ENCODE results near the gene FERD3L.

The FERD3L gene

DNA sequence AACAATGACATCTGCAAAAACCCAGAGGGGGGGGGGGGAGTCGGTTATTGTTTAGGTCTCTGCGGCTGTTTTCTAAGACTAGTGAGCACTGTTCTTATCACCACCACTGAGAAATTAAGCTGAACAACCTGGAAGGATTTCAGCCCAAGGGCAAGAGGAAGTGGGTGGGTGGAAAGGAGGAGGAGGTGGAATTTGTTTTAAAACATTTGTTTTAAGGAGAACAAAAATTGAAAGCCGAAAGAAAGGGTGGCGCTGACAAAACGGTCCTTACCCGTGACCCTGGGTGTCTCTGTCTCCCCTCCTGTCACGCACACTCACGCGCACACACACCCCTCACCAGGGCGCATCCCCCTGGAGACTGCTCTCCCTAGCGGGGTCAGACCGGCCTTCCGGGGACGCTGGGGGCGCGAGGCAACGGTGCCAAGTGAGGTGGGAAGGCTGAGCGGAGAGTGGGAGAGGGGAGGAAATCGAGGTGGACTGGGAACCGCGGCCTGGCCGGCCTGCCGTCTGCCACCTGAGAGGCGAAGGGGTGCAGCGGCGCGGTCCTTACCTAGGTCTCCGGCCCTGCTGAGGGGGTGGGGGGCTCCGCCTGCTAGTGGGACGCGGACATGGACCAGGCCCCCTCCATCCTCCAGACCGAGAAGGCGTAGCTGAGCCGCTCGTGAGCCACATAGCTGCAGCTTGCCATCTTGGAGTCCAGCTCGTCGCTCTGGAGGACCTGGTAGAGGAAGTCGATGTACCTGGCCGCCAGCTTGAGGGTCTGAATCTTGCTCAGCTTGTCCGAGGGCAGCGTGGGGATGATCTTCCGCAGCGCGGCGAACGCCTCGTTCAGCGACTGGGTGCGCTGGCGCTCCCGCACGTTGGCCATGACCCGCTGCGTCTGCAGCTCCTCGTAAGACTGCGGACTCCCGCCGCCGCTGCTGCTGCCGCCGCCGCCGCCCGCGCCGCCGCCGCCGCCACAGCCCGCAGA, 28.8 kb downstream of the FERD3L start:
- TF ChIP-seq, protein P1, sequence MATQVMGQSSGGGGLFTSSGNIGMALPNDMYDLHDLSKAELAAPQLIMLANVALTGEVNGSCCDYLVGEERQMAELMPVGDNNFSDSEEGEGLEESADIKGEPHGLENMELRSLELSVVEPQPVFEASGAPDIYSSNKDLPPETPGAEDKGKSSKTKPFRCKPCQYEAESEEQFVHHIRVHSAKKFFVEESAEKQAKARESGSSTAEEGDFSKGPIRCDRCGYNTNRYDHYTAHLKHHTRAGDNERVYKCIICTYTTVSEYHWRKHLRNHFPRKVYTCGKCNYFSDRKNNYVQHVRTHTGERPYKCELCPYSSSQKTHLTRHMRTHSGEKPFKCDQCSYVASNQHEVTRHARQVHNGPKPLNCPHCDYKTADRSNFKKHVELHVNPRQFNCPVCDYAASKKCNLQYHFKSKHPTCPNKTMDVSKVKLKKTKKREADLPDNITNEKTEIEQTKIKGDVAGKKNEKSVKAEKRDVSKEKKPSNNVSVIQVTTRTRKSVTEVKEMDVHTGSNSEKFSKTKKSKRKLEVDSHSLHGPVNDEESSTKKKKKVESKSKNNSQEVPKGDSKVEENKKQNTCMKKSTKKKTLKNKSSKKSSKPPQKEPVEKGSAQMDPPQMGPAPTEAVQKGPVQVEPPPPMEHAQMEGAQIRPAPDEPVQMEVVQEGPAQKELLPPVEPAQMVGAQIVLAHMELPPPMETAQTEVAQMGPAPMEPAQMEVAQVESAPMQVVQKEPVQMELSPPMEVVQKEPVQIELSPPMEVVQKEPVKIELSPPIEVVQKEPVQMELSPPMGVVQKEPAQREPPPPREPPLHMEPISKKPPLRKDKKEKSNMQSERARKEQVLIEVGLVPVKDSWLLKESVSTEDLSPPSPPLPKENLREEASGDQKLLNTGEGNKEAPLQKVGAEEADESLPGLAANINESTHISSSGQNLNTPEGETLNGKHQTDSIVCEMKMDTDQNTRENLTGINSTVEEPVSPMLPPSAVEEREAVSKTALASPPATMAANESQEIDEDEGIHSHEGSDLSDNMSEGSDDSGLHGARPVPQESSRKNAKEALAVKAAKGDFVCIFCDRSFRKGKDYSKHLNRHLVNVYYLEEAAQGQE (IDR thresholded peaks at IDR 0.05; ENCODE audit: insufficient replicate concordance, low read depth): no peak
- no peak for TF ChIP-seq POLR2AphosphoS5 (IDR thresholded peaks at IDR 0.05; ENCODE audit: low read depth)
- 0 out of 2 replicates have a peak, but pooled peaks have one; percentile 34 for TF ChIP-seq GABPA (IDR thresholded peaks at IDR 0.05; ENCODE audit: low read depth)
- peak; percentile 60; the same call in 1 of the 2 replicates for TF ChIP-seq SPI1 (IDR thresholded peaks at IDR 0.05; ENCODE audit: borderline replicate concordance, low read depth)
- H3K4me3 ChIP-seq (replicated peaks; ENCODE audit: insufficient read depth, low read length): peak overlapping the region; percentile 25
- H3K27me3 ChIP-seq (ENCODE audit: insufficient read depth, poor library complexity, severe bottlenecking): peaks cover 61% of the 10 kb centered on the region
- no peak for DNase-seq (ENCODE audit: low read depth in 1 of 2, low spot score in 1 of 2)
- no peak overlapping the region for H3K27ac ChIP-seq (replicated peaks)

DNA sequence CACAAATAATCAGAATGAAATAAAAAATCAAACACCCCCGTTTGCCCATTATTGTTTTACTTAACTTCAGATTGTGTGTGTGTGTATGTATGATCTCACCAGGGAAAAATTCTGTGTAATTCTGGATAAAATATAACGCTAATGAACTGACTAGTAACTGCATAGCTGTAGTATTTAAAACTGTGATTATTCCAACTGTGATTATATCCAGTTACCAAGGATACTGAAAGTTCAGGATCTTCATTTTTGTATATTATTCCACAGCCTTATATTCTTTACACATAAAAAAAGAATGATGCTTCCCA, 30.7 kb downstream of the FERD3L start:
- H3K27me3 ChIP-seq (ENCODE audit: insufficient read depth, poor library complexity, severe bottlenecking): peaks cover 53% of the 10 kb centered on the region

DNA sequence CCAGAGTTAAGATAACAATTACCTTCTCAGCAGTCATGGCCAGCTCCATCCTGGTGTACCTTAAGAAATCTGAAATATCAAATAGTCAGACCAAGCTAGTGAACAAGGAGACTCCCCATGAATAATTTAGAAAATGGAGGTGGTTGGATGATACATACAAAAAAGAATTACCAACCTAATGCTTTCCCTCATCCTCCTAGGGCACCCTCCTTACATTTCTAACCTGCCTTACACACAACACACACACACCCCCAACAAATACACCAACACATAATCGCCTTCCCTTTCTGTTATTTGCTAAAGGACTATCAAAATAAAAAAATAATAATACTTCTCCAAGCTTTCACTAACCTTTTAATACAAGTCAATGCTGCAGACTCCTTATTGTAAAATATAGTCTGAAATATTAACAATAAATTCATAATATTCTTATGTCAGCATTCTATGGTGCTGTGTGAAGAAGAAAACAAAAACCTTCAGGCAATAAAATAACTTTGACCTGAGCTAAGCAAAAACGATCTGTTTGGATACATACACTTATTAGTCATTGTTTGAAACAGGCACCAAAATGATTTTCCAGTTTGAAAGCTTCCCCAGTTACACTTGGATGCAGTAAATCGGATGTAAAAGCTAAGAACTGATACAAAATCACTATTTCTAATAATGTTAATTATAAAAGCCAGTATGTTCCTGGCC, 31.2 kb downstream of the FERD3L start:
- TF ChIP-seq SPI1 (IDR thresholded peaks at IDR 0.05; ENCODE audit: borderline replicate concordance, low read depth) (no peak), GABPA (IDR thresholded peaks at IDR 0.05; ENCODE audit: low read depth) (no peak), POLR2AphosphoS5 (IDR thresholded peaks at IDR 0.05; ENCODE audit: low read depth) (no peak)
- TF ChIP-seq, protein P2, sequence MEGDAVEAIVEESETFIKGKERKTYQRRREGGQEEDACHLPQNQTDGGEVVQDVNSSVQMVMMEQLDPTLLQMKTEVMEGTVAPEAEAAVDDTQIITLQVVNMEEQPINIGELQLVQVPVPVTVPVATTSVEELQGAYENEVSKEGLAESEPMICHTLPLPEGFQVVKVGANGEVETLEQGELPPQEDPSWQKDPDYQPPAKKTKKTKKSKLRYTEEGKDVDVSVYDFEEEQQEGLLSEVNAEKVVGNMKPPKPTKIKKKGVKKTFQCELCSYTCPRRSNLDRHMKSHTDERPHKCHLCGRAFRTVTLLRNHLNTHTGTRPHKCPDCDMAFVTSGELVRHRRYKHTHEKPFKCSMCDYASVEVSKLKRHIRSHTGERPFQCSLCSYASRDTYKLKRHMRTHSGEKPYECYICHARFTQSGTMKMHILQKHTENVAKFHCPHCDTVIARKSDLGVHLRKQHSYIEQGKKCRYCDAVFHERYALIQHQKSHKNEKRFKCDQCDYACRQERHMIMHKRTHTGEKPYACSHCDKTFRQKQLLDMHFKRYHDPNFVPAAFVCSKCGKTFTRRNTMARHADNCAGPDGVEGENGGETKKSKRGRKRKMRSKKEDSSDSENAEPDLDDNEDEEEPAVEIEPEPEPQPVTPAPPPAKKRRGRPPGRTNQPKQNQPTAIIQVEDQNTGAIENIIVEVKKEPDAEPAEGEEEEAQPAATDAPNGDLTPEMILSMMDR (IDR thresholded peaks at IDR 0.05; ENCODE audit: insufficient read depth, low read length): no peak
- TF ChIP-seq, protein P1 (IDR thresholded peaks at IDR 0.05; ENCODE audit: insufficient replicate concordance, low read depth): no peak
- H3K27ac ChIP-seq (replicated peaks): no peak overlapping the region
- H3K4me3 ChIP-seq (replicated peaks; ENCODE audit: insufficient read depth, low read length): no peak overlapping the region
- no peak for DNase-seq (ENCODE audit: low read depth in 1 of 2, low spot score in 1 of 2)
- peaks cover 53% of the 10 kb centered on the region for H3K27me3 ChIP-seq (ENCODE audit: insufficient read depth, poor library complexity, severe bottlenecking)

More for the DNA sequence above, 30.7 kb downstream of the FERD3L start:
- Histone ChIP-seq H3K4me3 (replicated peaks; ENCODE audit: insufficient read depth, low read length) (no peak overlapping the region), H3K27ac (replicated peaks) (no peak overlapping the region)
- no peak for DNase-seq (ENCODE audit: low read depth in 1 of 2, low spot score in 1 of 2)
- TF ChIP-seq, protein P1 (IDR thresholded peaks at IDR 0.05; ENCODE audit: insufficient replicate concordance, low read depth): no peak
- TF ChIP-seq POLR2AphosphoS5 (IDR thresholded peaks at IDR 0.05; ENCODE audit: low read depth) (no peak), GABPA (IDR thresholded peaks at IDR 0.05; ENCODE audit: low read depth) (no peak), SPI1 (IDR thresholded peaks at IDR 0.05; ENCODE audit: borderline replicate concordance, low read depth) (no peak)
- TF ChIP-seq, protein P2 (IDR thresholded peaks at IDR 0.05; ENCODE audit: insufficient read depth, low read length): no peak
